Fibroblast of the aortic adventitia (primary cell): ENCODE results near the gene RPL29. TPM values are rescaled to one million over a fixed set of nuclear protein-coding genes. Genes with fewer than 3 reads are reported as not detected.

Experiments used
- DNase-seq: peaks from one replicate; pipeline ENCODE4 v3.0.0-alpha.2; 2010; ENCODE audit warnings: low read depth
- H3K4me3 ChIP-seq: 2 replicates; pipeline ENCODE4 v1.5.1; 2011; ENCODE audit warnings: low read depth, mild to moderate bottlenecking, control low read depth, low read length, moderate library complexity
- total RNA-seq: library from RNA; depleted of rRNA; stranded (reverse); fragments of >200 nt; gene quantifications from 2 replicates; pipeline ENCODE4 v1.2.3, GENCODE V29; 2012; ENCODE audit warnings: low replicate concordance
- TF ChIP-seq, protein P1 (sequence below): IDR thresholded peaks from 2 replicates; pipeline ENCODE4 v1.5.1; 2011; ENCODE audit warnings: mild to moderate bottlenecking, low read length, control low read depth, inconsistent platforms; ENCODE audit not compliant: insufficient read depth

The RPL29 gene
- total RNA-seq, 1 donor, result 1,532 TPM

- TF ChIP-seq, protein P1, sequence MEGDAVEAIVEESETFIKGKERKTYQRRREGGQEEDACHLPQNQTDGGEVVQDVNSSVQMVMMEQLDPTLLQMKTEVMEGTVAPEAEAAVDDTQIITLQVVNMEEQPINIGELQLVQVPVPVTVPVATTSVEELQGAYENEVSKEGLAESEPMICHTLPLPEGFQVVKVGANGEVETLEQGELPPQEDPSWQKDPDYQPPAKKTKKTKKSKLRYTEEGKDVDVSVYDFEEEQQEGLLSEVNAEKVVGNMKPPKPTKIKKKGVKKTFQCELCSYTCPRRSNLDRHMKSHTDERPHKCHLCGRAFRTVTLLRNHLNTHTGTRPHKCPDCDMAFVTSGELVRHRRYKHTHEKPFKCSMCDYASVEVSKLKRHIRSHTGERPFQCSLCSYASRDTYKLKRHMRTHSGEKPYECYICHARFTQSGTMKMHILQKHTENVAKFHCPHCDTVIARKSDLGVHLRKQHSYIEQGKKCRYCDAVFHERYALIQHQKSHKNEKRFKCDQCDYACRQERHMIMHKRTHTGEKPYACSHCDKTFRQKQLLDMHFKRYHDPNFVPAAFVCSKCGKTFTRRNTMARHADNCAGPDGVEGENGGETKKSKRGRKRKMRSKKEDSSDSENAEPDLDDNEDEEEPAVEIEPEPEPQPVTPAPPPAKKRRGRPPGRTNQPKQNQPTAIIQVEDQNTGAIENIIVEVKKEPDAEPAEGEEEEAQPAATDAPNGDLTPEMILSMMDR, result no peak
- no peak overlapping the region for H3K4me3 ChIP-seq
- DNase-seq, result no peak
Observed at GRCh38 chr3:52021489-52022268, 26.0 kb upstream of the RPL29 start.

DNA sequence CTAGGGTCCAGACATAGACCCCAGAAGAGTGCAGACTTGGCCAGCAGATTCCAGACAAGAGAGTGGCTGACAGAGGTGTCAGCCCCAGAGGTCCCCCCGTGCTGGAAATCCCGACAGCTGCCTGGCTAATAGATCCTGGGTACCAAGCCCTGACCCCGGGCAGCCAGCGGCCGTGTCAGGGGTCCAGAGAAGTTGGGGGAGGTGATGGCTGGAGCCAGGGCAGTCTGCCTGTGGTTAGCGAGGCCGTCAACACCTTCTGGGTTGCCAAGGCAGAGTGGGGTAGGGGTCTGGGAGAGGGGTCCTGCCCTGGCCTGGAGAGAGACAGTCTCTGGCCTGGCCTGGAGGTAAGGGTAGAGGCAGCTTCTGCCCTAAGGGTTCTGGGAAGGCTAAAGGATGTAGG is 25.1 kb upstream of the RPL29 start:
- no peak overlapping the region for H3K4me3 ChIP-seq
- TF ChIP-seq, protein P1, result no peak
- DNase-seq, result no peak

GRCh38 chr3:52019352-52020080 is 23.8 kb upstream of the RPL29 start:
- H3K4me3 ChIP-seq, result no peak overlapping the region
- no peak for DNase-seq
- TF ChIP-seq, protein P1, result no peak

- DNase-seq, result no peak
- H3K4me3 ChIP-seq, result no peak overlapping the region
- TF ChIP-seq, protein P1, result no peak
Observed at GRCh38 chr3:52018319-52019000, 22.8 kb upstream of the RPL29 start.

GRCh38 chr3:52017586-52017985 is 21.9 kb upstream of the RPL29 start:
- TF ChIP-seq, protein P1, result no peak
- no peak for DNase-seq
- H3K4me3 ChIP-seq, result no peak overlapping the region

DNA sequence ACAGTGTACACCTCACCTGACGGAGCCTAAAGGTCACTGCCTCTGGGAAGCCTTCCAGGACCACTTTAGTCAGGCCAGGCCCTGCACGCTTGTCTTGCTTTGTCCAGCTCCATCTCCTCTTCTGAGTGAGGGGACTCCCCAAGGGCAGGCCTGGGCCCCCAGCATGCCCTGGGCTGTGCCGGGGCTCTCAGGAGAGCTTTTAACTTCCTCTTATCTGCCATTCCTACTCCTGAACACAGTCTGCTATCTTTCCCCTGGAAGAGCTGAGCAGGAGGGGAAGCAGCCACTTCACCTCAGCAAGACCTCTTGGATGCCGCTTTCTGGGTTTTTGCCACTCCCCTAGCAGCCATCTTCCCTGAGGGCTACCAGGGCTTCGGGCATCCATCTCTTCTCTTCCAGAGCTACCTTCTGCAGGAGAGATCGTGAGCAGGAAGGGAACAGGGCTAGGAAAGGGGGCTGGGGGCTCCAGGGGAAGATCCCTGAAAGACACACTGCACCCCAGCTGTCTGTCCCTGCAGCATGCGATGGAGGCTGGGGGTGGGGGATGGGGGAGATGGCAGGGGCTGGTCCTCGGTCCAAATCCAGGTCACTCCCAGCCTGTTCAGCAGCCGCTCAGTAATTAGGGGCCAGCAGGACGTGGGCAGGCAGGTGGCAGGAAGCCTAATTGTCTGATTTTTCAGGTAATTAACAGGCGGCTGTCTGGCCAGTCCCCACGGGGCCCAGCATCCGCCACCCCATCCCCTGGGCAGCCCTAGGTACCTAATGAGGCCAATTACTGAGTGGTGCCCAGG is 19.9 kb upstream of the RPL29 start:
- H3K4me3 ChIP-seq, result no peak overlapping the region
- TF ChIP-seq, protein P1, result no peak
- no peak for DNase-seq
